ENCODE data around the gene SLC23A1. TPM values are rescaled to one million over a fixed set of nuclear protein-coding genes. Genes with fewer than 3 reads are reported as not detected.
A peak's percentile ranks its signal among the peaks of the same experiment; 100 is the strongest.

SLC23A1 gene
- total RNA-seq, 2 donors from 2014 or later: 0.35 to 0.93 TPM

GRCh38 chr5:139397921-139398320 lies 14.8 kb upstream of the SLC23A1 start:
- Mint-ChIP-seq H3K4me3 (no peak overlapping the region), H3K27me3 (ENCODE audit: insufficient read depth) (peaks cover 12% of the 10 kb centered on the region), H3K9me3 (no peaks in the 10 kb centered on the region), H3K36me3 (ENCODE audit: low read depth) (peaks cover 13% of the 10 kb centered on the region), H3K27ac (no peak overlapping the region), H3K4me1 (peaks cover 25% of the 10 kb centered on the region)
- DNase-seq: no peak
- no peak overlapping the region for H3K4me3 ChIP-seq (ENCODE audit: low read length)
- 88 to 92% methylated on average over 5 to 6 of the region's 6 CpGs for WGBS, 2 experiments (ENCODE audit: insufficient coverage in 1 of 2, insufficient read length in 1 of 2)
- no peaks in the 10 kb centered on the region for H3K9me3 ChIP-seq (ENCODE audit: control insufficient read depth, low read length)
- no peak for TF ChIP-seq CTCF (conservative IDR thresholded peaks at IDR 0.05)
- H3K27ac ChIP-seq (ENCODE audit: low read depth, low read length): no peak overlapping the region
- H3K27me3 ChIP-seq (ENCODE audit: control insufficient read depth, insufficient read depth, low read length, poor library complexity, severe bottlenecking): peaks cover 20% of the 10 kb centered on the region
- no peaks in the 10 kb centered on the region for H3K36me3 ChIP-seq (ENCODE audit: control insufficient read depth, insufficient read depth, low read length)
- H3K4me1 ChIP-seq (ENCODE audit: control insufficient read depth, insufficient read depth, low read length): peaks cover 7% of the 10 kb centered on the region
- H3K9ac ChIP-seq (ENCODE audit: extremely low read depth, low read length, poor library complexity, severe bottlenecking): no peak overlapping the region

GRCh38 chr5:139396691-139397090 lies 13.6 kb upstream of the SLC23A1 start:
- peak; percentile 70 for DNase-seq
- no peak overlapping the region for H3K9ac ChIP-seq (ENCODE audit: extremely low read depth, low read length, poor library complexity, severe bottlenecking)
- peak overlapping the region; percentile 68 for H3K4me3 Mint-ChIP-seq
- H3K4me3 ChIP-seq (ENCODE audit: low read length): no peak overlapping the region
- no peak for TF ChIP-seq CTCF (conservative IDR thresholded peaks at IDR 0.05)
- no peak overlapping the region for H3K27ac ChIP-seq (ENCODE audit: low read depth, low read length)
- peaks cover 23% of the 10 kb centered on the region for H3K27me3 ChIP-seq (ENCODE audit: control insufficient read depth, insufficient read depth, low read length, poor library complexity, severe bottlenecking)
- no peaks in the 10 kb centered on the region for H3K36me3 ChIP-seq (ENCODE audit: control insufficient read depth, insufficient read depth, low read length)
- 75 to 85% methylated on average over 2 to 8 of the region's 8 CpGs for WGBS, 2 experiments (ENCODE audit: insufficient coverage in 1 of 2, insufficient read length in 1 of 2)
- peaks cover 7% of the 10 kb centered on the region for H3K4me1 ChIP-seq (ENCODE audit: control insufficient read depth, insufficient read depth, low read length)
- H3K9me3 ChIP-seq (ENCODE audit: control insufficient read depth, low read length): no peaks in the 10 kb centered on the region
- H3K4me1 Mint-ChIP-seq: peaks cover 24% of the 10 kb centered on the region
- peaks cover 13% of the 10 kb centered on the region for H3K36me3 Mint-ChIP-seq (ENCODE audit: low read depth)
- H3K27ac Mint-ChIP-seq: peak overlapping the region; percentile 78
- H3K9me3 Mint-ChIP-seq: no peaks in the 10 kb centered on the region
- H3K27me3 Mint-ChIP-seq (ENCODE audit: insufficient read depth): peaks cover 18% of the 10 kb centered on the region

GRCh38 chr5:139395844-139396640 lies 12.9 kb upstream of the SLC23A1 start:
- peak overlapping the region; percentile 68 for H3K4me3 Mint-ChIP-seq
- H3K27ac ChIP-seq (ENCODE audit: low read depth, low read length): no peak overlapping the region

More at GRCh38 chr5:139395844-139396640, 12.9 kb upstream of the SLC23A1 start:
- Histone ChIP-seq H3K27me3 (ENCODE audit: control insufficient read depth, insufficient read depth, low read length, poor library complexity, severe bottlenecking) (peaks cover 23% of the 10 kb centered on the region), H3K36me3 (ENCODE audit: control insufficient read depth, insufficient read depth, low read length) (no peaks in the 10 kb centered on the region), H3K4me3 (ENCODE audit: low read length) (no peak overlapping the region), H3K4me1 (ENCODE audit: control insufficient read depth, insufficient read depth, low read length) (peaks cover 7% of the 10 kb centered on the region), H3K9me3 (ENCODE audit: control insufficient read depth, low read length) (no peaks in the 10 kb centered on the region), H3K9ac (ENCODE audit: extremely low read depth, low read length, poor library complexity, severe bottlenecking) (no peak overlapping the region)
- TF ChIP-seq CTCF (conservative IDR thresholded peaks at IDR 0.05): no peak
- Mint-ChIP-seq H3K27me3 (ENCODE audit: insufficient read depth) (peaks cover 21% of the 10 kb centered on the region), H3K9me3 (no peaks in the 10 kb centered on the region), H3K27ac (peak overlapping the region; percentile 78), H3K4me1 (peaks cover 30% of the 10 kb centered on the region), H3K36me3 (ENCODE audit: low read depth) (peaks cover 8% of the 10 kb centered on the region)
- DNase-seq: peak; percentile 71
- 66 to 80% methylated on average over 3 to 8 of the region's 8 CpGs for WGBS, 2 experiments (ENCODE audit: insufficient coverage in 1 of 2, insufficient read length in 1 of 2)

Data from endodermal cell (in vitro differentiated cells).